ENCODE data around the gene REEP1.

REEP1 gene

DNA sequence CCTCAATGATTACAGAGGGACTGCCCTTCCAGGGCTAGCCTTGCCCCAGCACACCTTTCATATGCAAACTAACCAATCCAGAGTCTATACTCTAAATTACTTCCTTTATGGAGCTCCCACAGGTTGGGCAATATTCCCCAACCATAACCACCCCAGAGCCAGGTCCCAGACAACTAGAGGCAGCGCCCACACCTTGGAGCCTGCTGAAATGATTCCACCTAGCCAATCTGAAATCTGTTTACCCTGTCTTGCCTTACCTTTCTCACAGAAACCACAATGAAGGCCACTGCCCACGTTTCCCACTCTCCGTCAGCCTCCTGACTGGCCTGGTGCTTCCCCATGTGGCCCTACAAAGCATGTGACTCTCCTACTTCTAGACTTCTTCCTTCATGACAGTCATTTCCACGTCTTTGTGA is 62.0 kb downstream of the REEP1 start:
- in situ Hi-C loops (cut with MboI; ENCODE audit: low sequenced_read_pairs, unreplicated experiment), result no loop called here
- TF ChIP-seq, protein P1, sequence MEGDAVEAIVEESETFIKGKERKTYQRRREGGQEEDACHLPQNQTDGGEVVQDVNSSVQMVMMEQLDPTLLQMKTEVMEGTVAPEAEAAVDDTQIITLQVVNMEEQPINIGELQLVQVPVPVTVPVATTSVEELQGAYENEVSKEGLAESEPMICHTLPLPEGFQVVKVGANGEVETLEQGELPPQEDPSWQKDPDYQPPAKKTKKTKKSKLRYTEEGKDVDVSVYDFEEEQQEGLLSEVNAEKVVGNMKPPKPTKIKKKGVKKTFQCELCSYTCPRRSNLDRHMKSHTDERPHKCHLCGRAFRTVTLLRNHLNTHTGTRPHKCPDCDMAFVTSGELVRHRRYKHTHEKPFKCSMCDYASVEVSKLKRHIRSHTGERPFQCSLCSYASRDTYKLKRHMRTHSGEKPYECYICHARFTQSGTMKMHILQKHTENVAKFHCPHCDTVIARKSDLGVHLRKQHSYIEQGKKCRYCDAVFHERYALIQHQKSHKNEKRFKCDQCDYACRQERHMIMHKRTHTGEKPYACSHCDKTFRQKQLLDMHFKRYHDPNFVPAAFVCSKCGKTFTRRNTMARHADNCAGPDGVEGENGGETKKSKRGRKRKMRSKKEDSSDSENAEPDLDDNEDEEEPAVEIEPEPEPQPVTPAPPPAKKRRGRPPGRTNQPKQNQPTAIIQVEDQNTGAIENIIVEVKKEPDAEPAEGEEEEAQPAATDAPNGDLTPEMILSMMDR (IDR thresholded peaks at IDR 0.05; ENCODE audit: borderline replicate concordance, control extremely low read depth, extremely low read depth, insufficient read depth, missing control alignments), result no peak
- no peak for DNase-seq (ENCODE audit: low spot score)

DNA sequence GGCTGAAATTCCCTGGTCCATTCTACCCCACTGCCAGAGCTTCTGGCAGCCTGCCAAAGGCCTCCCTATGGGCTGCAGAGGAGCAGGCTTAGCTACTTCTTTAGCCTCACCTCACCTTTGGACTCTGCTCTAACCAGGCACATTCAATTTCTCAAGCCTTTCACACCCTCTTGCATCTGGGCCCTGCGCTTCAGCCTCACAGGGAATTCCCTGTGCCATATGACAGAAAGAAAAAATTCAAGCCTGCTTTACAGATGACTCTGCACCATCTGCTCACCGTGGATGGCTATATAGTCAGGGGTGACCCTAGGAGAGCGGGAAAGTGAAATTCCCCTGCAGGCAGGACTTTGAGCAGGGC is 62.5 kb downstream of the REEP1 start:
- TF ChIP-seq, protein P1 (IDR thresholded peaks at IDR 0.05; ENCODE audit: borderline replicate concordance, control extremely low read depth, extremely low read depth, insufficient read depth, missing control alignments), result no peak
- in situ Hi-C loops (cut with MboI; ENCODE audit: low sequenced_read_pairs, unreplicated experiment), result no loop called here
- peak; percentile 42 for DNase-seq (ENCODE audit: low spot score)

DNA sequence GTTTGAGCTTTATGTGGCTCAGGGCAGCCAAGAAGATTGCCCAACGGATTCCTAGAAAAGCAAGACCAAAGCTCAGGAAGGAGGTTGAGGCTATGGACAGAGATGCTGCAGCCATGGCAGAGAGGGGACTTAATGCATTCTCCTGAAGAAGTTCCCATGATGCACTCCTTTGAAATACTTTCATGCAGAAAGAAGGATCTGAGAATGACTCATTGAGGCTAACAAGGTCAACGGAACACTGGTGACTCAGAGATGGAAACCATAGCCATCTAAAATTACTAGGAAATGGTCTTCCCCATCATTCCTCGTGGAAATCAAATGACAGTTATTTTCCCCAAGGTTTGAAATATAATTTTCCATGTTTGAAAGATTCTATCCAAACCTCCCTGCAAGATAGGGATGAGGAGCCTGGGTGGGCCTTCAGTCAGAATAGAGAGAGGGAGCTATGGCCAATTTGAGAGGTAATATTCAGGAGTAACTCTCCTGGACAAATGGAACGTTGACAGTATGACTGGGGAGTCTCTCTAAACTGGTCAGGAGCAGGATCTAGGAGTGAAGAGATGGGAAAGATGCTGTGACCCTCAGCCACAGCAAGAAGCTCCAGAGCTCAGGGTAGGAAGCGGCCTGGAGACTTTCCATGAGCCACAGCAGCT is 63.0 kb downstream of the REEP1 start:
- peak; percentile 60 for DNase-seq (ENCODE audit: low spot score)

DNA sequence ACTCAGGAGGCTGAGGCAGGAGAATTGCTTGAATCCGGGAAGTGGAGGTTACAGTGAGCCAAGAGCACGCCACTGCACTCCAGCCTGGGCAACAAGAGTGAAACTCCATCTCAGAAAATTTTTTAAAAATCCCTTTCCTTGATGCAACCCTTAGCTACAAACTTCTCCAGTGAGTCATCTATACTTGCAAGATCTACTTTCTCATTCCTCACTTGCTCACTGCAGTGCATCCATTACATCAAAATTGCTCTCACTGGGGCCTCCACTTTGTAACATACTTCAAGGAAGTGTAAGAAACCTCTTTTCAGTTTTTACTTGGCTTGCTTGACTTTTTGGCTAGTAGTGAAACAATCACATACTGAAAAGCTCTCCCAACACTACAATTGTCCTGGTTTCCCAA is 65.3 kb downstream of the REEP1 start:
- DNase-seq (ENCODE audit: low spot score), result no peak
- TF ChIP-seq, protein P1 (IDR thresholded peaks at IDR 0.05; ENCODE audit: borderline replicate concordance, control extremely low read depth, extremely low read depth, insufficient read depth, missing control alignments), result no peak
- in situ Hi-C loops (cut with MboI; ENCODE audit: low sequenced_read_pairs, unreplicated experiment), result no loop called here

More for the DNA sequence above, 63.0 kb downstream of the REEP1 start:
- TF ChIP-seq, protein P1 (IDR thresholded peaks at IDR 0.05; ENCODE audit: borderline replicate concordance, control extremely low read depth, extremely low read depth, insufficient read depth, missing control alignments), result no peak
- in situ Hi-C loops (cut with MboI; ENCODE audit: low sequenced_read_pairs, unreplicated experiment), result no loop called here

DNA sequence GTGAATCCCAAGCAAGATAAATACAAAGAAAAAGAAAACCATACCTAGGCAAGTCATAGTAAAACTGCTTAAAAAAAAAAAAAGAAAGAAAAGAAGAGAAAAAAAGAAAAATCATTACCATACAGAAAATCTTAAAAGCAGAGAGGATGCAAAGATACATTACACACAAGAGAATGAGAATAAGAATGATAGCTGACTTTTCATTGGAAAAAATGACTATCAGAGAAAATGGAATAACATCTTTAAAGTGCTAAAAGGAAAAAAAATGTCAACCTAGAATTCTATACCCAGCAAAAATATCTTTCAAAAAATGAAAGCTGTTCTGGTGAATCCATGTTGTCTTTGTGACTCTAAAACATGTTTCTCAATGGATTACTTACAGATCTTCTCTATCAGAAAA is 66.2 kb downstream of the REEP1 start:
- in situ Hi-C loops (cut with MboI; ENCODE audit: low sequenced_read_pairs, unreplicated experiment), result no loop called here
- TF ChIP-seq, protein P1 (IDR thresholded peaks at IDR 0.05; ENCODE audit: borderline replicate concordance, control extremely low read depth, extremely low read depth, insufficient read depth, missing control alignments), result no peak
- no peak for DNase-seq (ENCODE audit: low spot score)

DNA sequence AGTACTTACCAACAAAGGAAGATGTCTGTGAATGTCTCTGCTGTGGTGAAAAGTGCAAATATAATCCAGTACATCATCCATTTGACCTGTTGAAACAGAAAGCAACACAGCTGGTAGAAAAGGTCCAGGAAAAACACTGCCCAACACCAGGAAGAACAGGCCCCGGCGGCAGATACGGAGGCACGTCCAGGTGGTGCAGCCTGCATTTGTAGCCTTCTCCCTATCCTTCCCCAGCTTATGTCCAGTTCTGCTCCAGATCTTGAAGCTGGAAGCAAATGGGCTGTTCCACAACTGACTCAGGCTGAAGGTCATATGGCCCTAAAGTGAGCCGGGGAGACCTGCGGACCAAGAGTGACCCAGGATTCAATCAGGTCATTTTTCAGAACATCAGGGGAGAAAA is 73.5 kb downstream of the REEP1 start:
- in situ Hi-C loops (cut with MboI; ENCODE audit: low sequenced_read_pairs, unreplicated experiment), result no loop called here
- DNase-seq (ENCODE audit: low spot score), result no peak
- TF ChIP-seq, protein P1 (IDR thresholded peaks at IDR 0.05; ENCODE audit: borderline replicate concordance, control extremely low read depth, extremely low read depth, insufficient read depth, missing control alignments), result no peak

Data from GM13976 (cell line).